CD4-positive, alpha-beta T cell treated with Interleukin-6 for 4 hours (primary cell): ENCODE data around the gene TECRL.

Source experiments
- DNase-seq: peaks from one replicate; pipeline ENCODE4 v3.0.0-alpha.2; 2020; ENCODE audit warnings: mixed read lengths

TECRL gene

DNA sequence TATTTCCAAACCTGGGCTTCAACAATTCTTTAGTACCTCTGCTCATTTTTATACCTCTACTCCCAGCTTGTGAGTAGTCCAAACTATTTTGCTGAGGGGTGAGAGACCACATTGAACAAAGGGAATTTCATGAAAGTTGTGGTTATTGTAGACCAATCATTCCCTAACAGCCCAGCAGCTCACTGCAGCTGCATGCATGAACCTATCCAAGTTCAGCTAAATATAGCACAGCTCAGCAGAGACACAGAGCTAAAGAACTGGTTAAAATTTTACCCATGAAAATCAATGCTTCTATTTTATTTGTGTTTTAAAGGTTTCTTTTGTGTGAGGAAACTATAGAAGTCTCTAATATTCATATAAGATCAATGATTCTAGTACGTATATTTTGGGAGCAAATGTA lies 82.7 kb downstream of the TECRL start:
- DNase-seq: no peak

DNA sequence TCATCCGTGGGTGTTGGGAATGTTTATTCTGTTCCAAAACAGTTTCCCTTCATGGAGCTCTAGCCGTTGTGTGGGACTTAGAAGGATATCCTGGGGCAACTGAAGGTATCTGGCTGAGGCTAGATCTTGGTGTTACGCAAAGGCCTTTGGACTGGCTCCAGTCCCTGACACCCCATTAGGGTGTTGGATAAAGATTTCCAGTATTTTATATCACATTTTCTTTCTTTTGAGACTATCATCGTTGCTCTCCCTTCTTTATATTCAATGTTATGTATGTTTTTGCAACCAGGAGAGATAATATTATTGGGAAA lies 103.0 kb downstream of the TECRL start:
- no peak for DNase-seq

DNA sequence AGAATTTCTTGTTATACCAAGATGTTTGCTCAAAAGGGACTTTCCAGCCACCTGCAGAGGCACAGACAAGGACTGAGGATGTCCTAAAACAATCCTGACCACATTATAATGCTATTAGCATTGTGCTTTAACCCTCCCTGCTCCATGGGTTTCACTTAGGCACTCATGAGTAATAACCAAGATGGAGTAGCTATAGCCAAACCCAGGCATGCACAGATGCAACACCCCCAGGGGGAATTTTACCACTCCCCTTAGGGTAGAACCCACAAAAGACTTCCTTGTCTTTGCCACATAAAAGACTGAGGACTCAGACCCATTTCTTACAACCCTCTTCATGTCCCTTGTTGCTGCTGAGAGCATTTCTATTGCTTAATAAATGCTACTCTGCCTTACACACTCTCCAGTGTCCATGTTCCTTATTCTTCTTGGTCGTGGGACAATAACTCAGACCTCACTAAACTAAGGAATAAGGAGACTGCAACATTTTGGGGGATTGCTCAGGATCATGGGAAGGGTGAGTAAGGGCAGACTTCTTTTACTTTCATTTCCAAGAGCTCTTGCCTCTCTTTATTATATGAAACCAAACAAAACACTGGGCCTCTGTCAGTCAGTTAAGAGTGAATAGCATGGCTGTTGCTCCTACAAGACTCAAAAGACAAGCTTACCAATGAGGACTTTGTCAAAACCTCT lies 103.5 kb downstream of the TECRL start:
- DNase-seq: no peak

DNA sequence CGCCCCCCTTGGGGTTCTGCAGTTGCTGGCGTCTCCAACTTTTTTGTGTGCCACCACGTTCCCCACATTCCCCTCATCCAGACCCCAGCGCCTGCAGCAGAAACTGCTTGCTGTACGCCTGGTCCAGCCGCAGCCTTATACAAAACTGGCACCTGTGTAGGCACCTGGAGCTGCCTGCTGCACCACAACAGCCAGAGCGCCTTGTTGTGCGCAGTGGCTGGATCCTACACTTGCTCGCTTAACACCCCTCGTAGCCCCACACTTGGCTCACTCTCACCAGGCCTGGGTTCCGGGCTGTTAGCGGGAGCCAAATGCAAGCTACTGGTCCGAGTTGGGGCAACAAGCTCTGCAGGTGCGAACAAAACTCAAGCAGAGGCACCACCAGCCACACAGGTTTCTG lies 136.8 kb downstream of the TECRL start:
- no peak for DNase-seq

DNA sequence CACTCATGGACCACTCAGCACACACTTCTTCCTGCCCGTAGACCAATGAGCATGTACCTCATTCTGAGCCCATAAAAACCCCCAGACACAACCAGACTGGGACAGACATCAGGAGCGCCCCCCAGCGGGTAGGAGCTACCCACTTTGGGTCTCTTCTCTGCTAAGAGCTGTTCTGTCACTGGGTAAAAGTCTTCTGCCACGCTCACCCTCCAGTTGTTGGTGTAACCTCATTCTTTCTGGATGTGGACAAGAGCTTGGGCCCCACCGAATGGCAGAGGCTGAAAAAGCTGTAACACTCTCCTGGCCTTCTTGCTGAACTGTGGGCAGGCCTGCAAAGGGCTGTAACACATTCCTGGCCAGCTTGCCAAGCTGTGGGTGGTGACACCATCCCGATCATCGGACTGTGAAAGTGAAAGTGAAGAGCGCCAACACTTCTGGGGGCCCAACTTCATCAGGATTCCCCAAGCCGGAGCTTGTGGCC lies 137.6 kb downstream of the TECRL start:
- no peak for DNase-seq

DNA sequence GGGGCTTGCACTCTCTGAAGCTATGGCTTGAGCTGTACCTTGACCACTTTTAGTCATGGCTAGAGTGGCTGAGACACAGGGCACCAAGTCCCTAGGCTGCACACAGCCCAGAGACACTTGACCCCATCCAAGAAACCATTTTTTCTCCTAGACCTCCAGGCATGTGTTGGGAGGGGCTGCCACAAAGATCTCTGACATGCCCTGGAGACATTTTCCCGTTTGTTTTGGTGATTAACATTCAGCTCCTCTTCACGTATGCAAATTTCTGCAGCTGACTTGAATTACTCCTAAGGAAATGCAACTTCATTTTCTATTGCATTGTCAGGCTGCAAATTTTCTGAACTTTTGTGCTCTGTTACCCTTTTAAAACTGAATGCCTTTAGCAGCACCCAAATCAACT lies 142.6 kb downstream of the TECRL start:
- DNase-seq: no peak

DNA sequence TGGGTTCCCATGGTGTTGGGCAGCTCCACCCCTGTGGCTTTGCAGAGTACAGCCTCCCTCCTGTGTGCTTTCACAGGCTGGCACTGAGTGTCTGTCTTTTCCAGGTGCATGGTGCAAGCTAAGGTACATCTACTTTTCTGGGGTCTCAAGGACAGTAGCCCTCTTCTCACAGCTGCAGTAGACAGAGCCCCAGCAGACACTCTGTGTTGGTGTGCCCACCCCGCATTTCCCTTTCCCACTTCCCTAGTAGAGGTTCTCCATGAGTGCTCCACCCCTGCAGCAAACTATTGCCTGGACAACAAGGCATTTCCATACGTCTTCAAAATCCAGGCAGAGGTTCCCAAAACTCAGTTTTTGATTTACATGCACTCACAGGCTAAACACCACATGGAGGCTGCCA lies 143.0 kb downstream of the TECRL start:
- no peak for DNase-seq

DNA sequence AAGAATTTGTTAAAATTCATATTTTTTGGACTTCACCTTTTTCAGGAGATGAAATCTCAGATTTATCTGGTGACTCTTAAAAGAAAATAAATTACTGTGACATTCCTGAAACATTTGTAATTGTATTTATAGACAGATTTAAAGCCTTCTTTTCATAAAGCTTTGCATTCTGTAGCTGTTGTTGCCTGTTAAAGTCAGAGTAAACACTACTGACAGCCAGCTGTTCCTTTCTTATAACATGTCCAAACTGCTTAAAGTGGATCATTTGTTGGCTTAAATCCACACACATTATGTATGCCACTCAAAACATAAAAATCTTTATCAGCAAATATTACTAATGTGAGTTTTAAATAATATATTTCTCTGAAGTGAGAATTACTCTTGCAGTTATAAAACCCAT lies 157.5 kb downstream of the TECRL start:
- DNase-seq: no peak

DNA sequence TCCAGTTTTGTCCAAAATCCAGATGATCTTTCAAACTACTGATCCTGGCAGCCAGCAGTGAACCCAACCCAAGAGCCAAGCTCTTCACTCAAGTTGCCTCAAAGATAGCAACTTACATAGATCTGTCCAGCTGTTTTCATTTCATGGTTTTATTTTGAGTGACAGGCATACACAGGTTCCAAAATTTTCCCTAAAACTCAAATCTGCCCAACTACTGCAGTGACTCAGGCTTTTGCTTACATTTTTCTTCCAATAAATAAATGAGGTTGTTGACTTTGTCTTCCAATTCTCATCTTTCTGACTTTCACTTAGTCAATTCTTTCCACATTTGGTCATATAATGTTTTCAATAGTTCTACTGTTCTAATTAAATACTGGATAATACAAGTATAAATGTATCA lies 158.8 kb downstream of the TECRL start:
- no peak for DNase-seq

DNA sequence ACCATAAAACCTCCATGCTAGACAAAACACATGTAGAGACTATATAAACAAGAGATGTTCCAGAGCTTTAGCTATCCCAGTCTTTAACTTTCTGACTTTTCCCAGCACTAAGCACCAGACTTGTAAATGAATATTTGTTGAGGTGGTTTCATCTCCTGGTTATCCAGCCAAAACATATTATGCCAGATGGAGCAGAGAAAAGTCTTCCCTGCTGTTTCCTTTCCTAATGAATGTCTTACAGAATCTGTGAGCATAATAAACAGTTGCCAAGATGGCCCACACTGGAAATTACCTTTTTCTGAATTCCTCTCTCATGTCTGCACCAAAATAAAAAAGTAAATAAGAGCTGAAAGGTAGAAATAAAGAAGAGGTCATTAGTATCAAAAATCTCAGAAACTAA lies 159.2 kb downstream of the TECRL start:
- no peak for DNase-seq

DNA sequence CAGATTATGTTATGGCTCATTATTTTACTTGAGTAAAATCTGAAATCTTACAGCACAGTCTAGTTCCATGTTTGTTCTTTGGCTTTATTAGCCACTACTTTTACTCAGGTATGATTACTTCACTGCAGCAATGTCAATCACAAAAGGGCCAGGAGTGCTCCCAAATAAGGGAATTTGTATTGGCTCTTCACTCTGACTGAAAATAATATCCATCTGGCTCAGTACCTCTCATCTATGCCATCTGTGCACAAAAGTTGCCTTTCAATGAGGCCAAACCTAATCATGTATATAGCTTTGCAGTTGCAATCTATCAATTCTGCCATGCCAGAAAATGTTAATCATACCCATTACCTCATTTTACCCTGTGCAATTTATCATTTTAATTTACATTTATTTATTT lies 161.1 kb downstream of the TECRL start:
- no peak for DNase-seq

DNA sequence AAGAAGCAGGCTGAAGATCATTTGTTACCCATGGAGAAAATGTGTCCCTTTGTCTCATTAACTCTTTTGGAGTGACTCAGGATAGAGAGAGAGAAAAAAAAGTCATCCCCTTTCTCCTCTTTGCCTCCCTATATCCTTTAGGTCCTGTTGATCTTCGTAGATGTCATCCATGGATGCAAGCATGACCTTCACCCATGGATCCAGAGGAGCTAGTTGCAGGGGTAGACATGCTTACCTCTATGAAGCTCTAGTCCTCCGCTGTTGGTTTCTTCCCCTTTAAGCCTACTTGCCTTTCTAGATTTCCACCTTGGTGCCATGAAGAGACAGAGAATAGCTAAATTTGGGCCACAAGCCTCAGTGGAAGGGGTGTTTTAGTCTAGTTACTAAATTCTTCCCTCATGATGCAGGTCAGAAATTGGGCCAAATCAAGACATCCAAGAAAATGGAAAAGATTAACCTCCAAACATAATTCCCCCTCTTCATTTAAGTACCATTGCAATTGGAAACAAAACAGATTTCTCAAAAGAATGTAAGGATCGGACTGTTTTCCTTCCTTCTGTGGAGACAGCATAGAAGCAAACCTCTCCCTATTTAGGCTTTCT lies 178.4 kb downstream of the TECRL start:
- no peak for DNase-seq
